ENCODE results near the gene MRPL24.

The MRPL24 gene

GRCh38 chr1:156745881-156746280 is 5.0 kb upstream of the MRPL24 start:
- TF ChIP-seq ESRRG (CRISPR knock-in tag; IDR thresholded peaks at IDR 0.05) (no peak), CSDC2 (CRISPR knock-in tag; IDR thresholded peaks at IDR 0.05) (no peak), POU6F1 (CRISPR knock-in tag; IDR thresholded peaks at IDR 0.05; ENCODE audit: borderline replicate concordance, low read depth) (no peak), ZFP3 (CRISPR knock-in tag; IDR thresholded peaks at IDR 0.05) (no peak), TSHZ2 (CRISPR knock-in tag; IDR thresholded peaks at IDR 0.05) (no peak), ARNTL (CRISPR knock-in tag; IDR thresholded peaks at IDR 0.05; ENCODE audit: borderline replicate concordance, low read depth) (no peak), ZFP30 (CRISPR knock-in tag; IDR thresholded peaks at IDR 0.05) (no peak), SNAI2 (CRISPR knock-in tag; IDR thresholded peaks at IDR 0.05) (no peak), CSRNP3 (CRISPR knock-in tag; IDR thresholded peaks at IDR 0.05) (no peak), BACH2 (CRISPR knock-in tag; IDR thresholded peaks at IDR 0.05; ENCODE audit: borderline replicate concordance) (no peak), ZC3H10 (CRISPR knock-in tag; IDR thresholded peaks at IDR 0.05) (no peak), ISL1 (CRISPR knock-in tag; IDR thresholded peaks at IDR 0.05) (no peak), PPARA (CRISPR knock-in tag; IDR thresholded peaks at IDR 0.05; ENCODE audit: borderline replicate concordance) (no peak), GLIS3 (CRISPR knock-in tag; IDR thresholded peaks at IDR 0.05) (no peak), ZNF70 (CRISPR knock-in tag; IDR thresholded peaks at IDR 0.05) (no peak), CREB5 (CRISPR knock-in tag; IDR thresholded peaks at IDR 0.05; ENCODE audit: low read depth) (no peak), PATZ1 (CRISPR knock-in tag; IDR thresholded peaks at IDR 0.05; ENCODE audit: borderline replicate concordance) (no peak)
- no peak for ATAC-seq

GRCh38 chr1:156744786-156745419 is 4.0 kb upstream of the MRPL24 start:
- TF ChIP-seq OSR1 (CRISPR knock-in tag; IDR thresholded peaks at IDR 0.05) (no peak), PPARA (CRISPR knock-in tag; IDR thresholded peaks at IDR 0.05; ENCODE audit: borderline replicate concordance) (no peak), TOX (CRISPR knock-in tag; IDR thresholded peaks at IDR 0.05; ENCODE audit: borderline replicate concordance) (no peak), TSHZ2 (CRISPR knock-in tag; IDR thresholded peaks at IDR 0.05) (no peak), SNAI2 (CRISPR knock-in tag; IDR thresholded peaks at IDR 0.05) (no peak), ISL1 (CRISPR knock-in tag; IDR thresholded peaks at IDR 0.05) (no peak), ZFP3 (CRISPR knock-in tag; IDR thresholded peaks at IDR 0.05) (no peak), RARB (CRISPR knock-in tag; IDR thresholded peaks at IDR 0.05) (no peak), ARNTL (CRISPR knock-in tag; IDR thresholded peaks at IDR 0.05; ENCODE audit: borderline replicate concordance, low read depth) (no peak), ESRRG (CRISPR knock-in tag; IDR thresholded peaks at IDR 0.05) (no peak), CREB5 (CRISPR knock-in tag; IDR thresholded peaks at IDR 0.05; ENCODE audit: low read depth) (no peak), ZNF70 (CRISPR knock-in tag; IDR thresholded peaks at IDR 0.05) (no peak)
- ATAC-seq, result no peak

All from SK-N-SH treated with all-trans-retinoic acid at 6 μM for 48 hours (cell line).